K562 (cell line): ENCODE results near the gene OGT. TPM values are rescaled to one million over a fixed set of nuclear protein-coding genes. Genes with fewer than 3 reads are reported as not detected.

Experiments used
- ATAC-seq: fragments of 200-7000 bp; cut with Tn5 transposase; 3 replicates; pipeline ENCODE4 v1.9.1; 2020; ENCODE audit warnings: moderate library complexity
- Bru-seq: library from RNA; stranded (reverse); fragments of 400-500 nt; gene quantifications from one replicate; lab custom pipeline; 2021; lab: Mats Ljungman, UMichigan
- BruChase-seq, 2 experiments: library from RNA; stranded (reverse); fragments of 400-500 nt; gene quantifications; one replicate each; lab custom pipeline; 2021; lab: Mats Ljungman, UMichigan
- BruUV-seq: library from RNA; stranded (reverse); fragments of 400-500 nt; replicated peaks from 2 replicates; lab custom pipeline; 2021; lab: Mats Ljungman, UMichigan
- CTCF ChIA-PET: fragments of 300-600 bp; formaldehyde crosslinking; extraction: SDS; loops from one replicate; lab custom pipeline; 2021; ENCODE audit warnings: low intra/inter-chr PET ratio; lab: Yijun Ruan, JAX
- POLR2A ChIA-PET: fragments of 300-600, 350-650 bp; sonication (Branson Sonifier 250); formaldehyde crosslinking; extraction: SDS; loops from one replicate; lab custom pipeline; 2021; ENCODE audit warnings: antibody characterized with exemption, inconsistent platforms; lab: Yijun Ruan, JAX
- DNase-seq, 4 experiments: peaks; one replicate each; pipeline versions ENCODE4 v3.0.0 to v3.0.0-alpha.2; 2011 to 2018; ENCODE audit warnings: low spot score in 3 of 4, mixed read lengths in 3 of 4; ENCODE audit errors: extremely low read depth in 1 of 4
- FAIRE-seq: peaks from 2 replicates; lab custom pipeline; 2011; peaks lifted over from hg19 to GRCh38; lab: Jason Lieb, UNC
- H2AFZ ChIP-seq: 2 replicates; pipeline ENCODE4 v1.6.0; 2011; ENCODE audit warnings: low read depth, low read length, control low read depth, inconsistent platforms
- H3K27ac ChIP-seq: fragments of 200-600 bp; 3 replicates; pipeline ENCODE4 v1.8.0; 2011; ENCODE audit warnings: low read depth, mild to moderate bottlenecking, control low read depth, inconsistent platforms, low read length, moderate library complexity, mixed read lengths; ENCODE audit errors: extremely low read depth
- H3K27me3 ChIP-seq, 2 experiments: fragments of 300-600 bp in 1 of 2; 2 replicates in 1 of 2; 3 replicates in 1 of 2; pipeline versions ENCODE4 v1.6.0 to v1.8.0; 2011; ENCODE audit warnings: inconsistent platforms in 2 of 2, low read length in 2 of 2, mild to moderate bottlenecking in 1 of 2, mixed read lengths in 1 of 2, moderate library complexity in 1 of 2; ENCODE audit not compliant: control insufficient read depth in 2 of 2, insufficient read depth in 2 of 2
- H3K36me3 ChIP-seq: fragments of 300-600 bp; 3 replicates; pipeline ENCODE4 v1.8.0; 2011; ENCODE audit warnings: mild to moderate bottlenecking, low read length, inconsistent platforms; ENCODE audit not compliant: control insufficient read depth, insufficient read depth
- H3K4me1 ChIP-seq, 2 experiments: fragments of 200-600 bp in 1 of 2; replicated peaks in 1 of 2; 2 replicates in 1 of 2; 3 replicates in 1 of 2; pipeline versions ENCODE4 v1.5.1 to v1.8.0; 2011; ENCODE audit warnings: inconsistent platforms in 2 of 2, low read length in 2 of 2, mild to moderate bottlenecking in 1 of 2, mixed read lengths in 1 of 2, moderate library complexity in 1 of 2; ENCODE audit not compliant: control insufficient read depth in 2 of 2, insufficient read depth in 2 of 2
- H3K4me2 ChIP-seq: 2 replicates; pipeline ENCODE4 v1.6.1; 2011; ENCODE audit warnings: low read length, control low read depth, inconsistent platforms, mixed read lengths; ENCODE audit not compliant: insufficient read depth
- H3K4me3 ChIP-seq: fragments of 200-600 bp; sonication (generic), shearing (Covaris generic); 2 replicates; pipeline ENCODE4 v1.5.1; 2016; ENCODE audit warnings: control low read depth, inconsistent platforms
- H3K79me2 ChIP-seq: fragments of 200-600 bp; 3 replicates; pipeline ENCODE4 v1.8.0; 2011; ENCODE audit warnings: low read length, inconsistent platforms; ENCODE audit not compliant: control insufficient read depth, insufficient read depth
- H3K9ac ChIP-seq, 2 experiments: 2 replicates each; pipeline versions ENCODE4 v1.6.0 to v1.6.1; 2011; ENCODE audit warnings: low read depth in 2 of 2, low read length in 2 of 2, control low read depth in 1 of 2, inconsistent platforms in 1 of 2, mild to moderate bottlenecking in 1 of 2, mixed read lengths in 1 of 2; ENCODE audit not compliant: insufficient read depth in 1 of 2
- H3K9me1 ChIP-seq: one replicate; pipeline ENCODE4 v1.6.0; 2011; ENCODE audit warnings: inconsistent platforms, mild to moderate bottlenecking, low read length, moderate library complexity; ENCODE audit not compliant: control insufficient read depth, insufficient read depth
- H3K9me3 ChIP-seq: replicated peaks from 2 replicates; pipeline ENCODE4 v1.5.1; 2011; ENCODE audit warnings: low read depth, low read length, inconsistent platforms; ENCODE audit not compliant: control insufficient read depth, insufficient read depth
- H4K20me1 ChIP-seq: replicated peaks from 2 replicates; pipeline ENCODE4 v1.6.1; 2011; ENCODE audit warnings: low read length, inconsistent platforms, mixed read lengths; ENCODE audit not compliant: control insufficient read depth, insufficient read depth
- CHD7 ChIP-seq: fragments of 200-600 bp; sonication (generic); IDR thresholded peaks from one replicate; pipeline ENCODE4 v1.6.1; 2012; ENCODE audit warnings: mild to moderate bottlenecking, low read depth, low read length, inconsistent platforms
- TCF3 ChIP-seq: sonication (generic); formaldehyde crosslinking; IDR thresholded peaks from 2 replicates; pipeline ENCODE4 v1.4.0; 2020; ENCODE audit warnings: mild to moderate bottlenecking, missing genetic modification reagents
- ZFP1 ChIP-seq: fragments of 450-650 bp; formaldehyde crosslinking; IDR thresholded peaks from 2 replicates; pipeline ENCODE4 v1.4.0; 2020; ENCODE audit warnings: mild to moderate bottlenecking, mixed read lengths
- WGBS: fragments of 100-300 bp; shearing (Covaris generic); methylation state at CpG from one replicate; pipeline ENCODE4 v1.1.6; 2016; ENCODE audit warnings: low coverage, mixed read lengths; ENCODE audit not compliant: insufficient coverage; ENCODE audit errors: missing lambda C conversion rate; 5-methylcytosine and 5-hydroxymethylcytosine counted together
- in situ Hi-C: fragments of 300-500 bp; cut with MboI; formaldehyde crosslinking; loops from 4 replicates; pipeline ENCODE4 v1.15.0; 2018; ENCODE audit warnings: inconsistent platforms, mixed read lengths
- intact Hi-C: fragments of 100-400 bp; cut with micrococcal nuclease; formaldehyde crosslinking; loops from 2 replicates; pipeline ENCODE4 v1.14.2; 2022
- long read RNA-seq, 3 experiments: library from polyadenylated mRNA in 2 of 3; library from RNA in 1 of 3; unstranded in 2 of 3; stranded (forward) in 1 of 3; transcript quantifications; one replicate each; pipeline ENCODE4 v2.0.0, GENCODE V29; 2019 to 2022
- polyA minus RNA-seq, 3 experiments: library from RNA; depleted of rRNA, polyadenylated mRNA; stranded (reverse); fragments of >200 nt; gene quantifications; 2 replicates each; pipeline ENCODE4 v1.2.3, GENCODE V29; 2011
- polyA plus RNA-seq, 8 experiments: library from polyadenylated mRNA; depleted of rRNA in 4 of 8; stranded (reverse) in 5 of 8; unstranded in 3 of 8; fragments of >200 nt; fragmentation: Nextera tagmentation in 2 of 8; fragmentation: Illumina TruSeq in 1 of 8; extraction: Ambion mirVana in 2 of 8; extraction: Trizol in 1 of 8; gene quantifications; 2 replicates each; pipeline versions ENCODE4 v1.2.1 to v1.2.3, GENCODE V29; 2011 to 2014; ENCODE audit warnings: inconsistent platforms in 1 of 8, missing spikeins in 1 of 8
- total RNA-seq, 7 experiments: library from RNA; depleted of rRNA in 6 of 7; stranded (reverse); fragments of >200 nt in 6 of 7; fragmentation: Illumina TruSeq in 2 of 7; extraction: Trizol in 2 of 7; gene quantifications; 2 replicates each; pipeline versions ENCODE4 v1.2.1 to v1.2.3, GENCODE V29; 2011 to 2021; ENCODE audit warnings: low replicate concordance in 1 of 7

Gene OGT
- 1,185 and 1,554 TPM in 2 replicates for total RNA-seq (2011; cell fraction: chromatin; rRNA removed; ENCODE audit: low replicate concordance)
- total RNA-seq (2011; cell fraction: nucleolus; rRNA removed): 474 and 611 TPM in 2 replicates
- total RNA-seq (2011; cell fraction: nucleoplasm; rRNA removed): 824 and 884 TPM in 2 replicates
- total RNA-seq (2014; rRNA removed): 70.4 and 71.3 TPM in 2 replicates
- total RNA-seq (2014; rRNA removed; fragmentation: Illumina TruSeq; extraction: Trizol): 117 and 133 TPM in 2 replicates
- total RNA-seq (2015; rRNA removed; fragmentation: Illumina TruSeq; extraction: Trizol): 91.0 and 97.3 TPM in 2 replicates
- 141 and 153 TPM in 2 replicates for total RNA-seq (2021)
- 347 and 456 TPM in 2 replicates for polyA plus RNA-seq (2011; rRNA removed)
- polyA plus RNA-seq (2011; cell fraction: cytosol; rRNA removed): 120 and 206 TPM in 2 replicates
- polyA plus RNA-seq (2011; cell fraction: nucleus; rRNA removed): 2,701 and 3,076 TPM in 2 replicates
- polyA plus RNA-seq (2012): 69.5 and 342 TPM in 2 replicates
- 109 and 121 TPM in 2 replicates for polyA plus RNA-seq (2014; fragmentation: Illumina TruSeq; extraction: Trizol)
- polyA plus RNA-seq (2014; fragmentation: Nextera tagmentation; extraction: Ambion mirVana): 10 to 100 TPM; 38.9 to 52.6 TPM
- polyA plus RNA-seq (2014; rRNA removed): 170 and 211 TPM in 2 replicates
- polyA minus RNA-seq (2011; rRNA and poly(A)+ RNA removed): 304 and 422 TPM in 2 replicates
- 67.6 and 73.0 TPM in 2 replicates for polyA minus RNA-seq (2011; cell fraction: cytosol; rRNA and poly(A)+ RNA removed)
- 450 and 778 TPM in 2 replicates for polyA minus RNA-seq (2011; cell fraction: nucleus; rRNA and poly(A)+ RNA removed)
- percentile 94 among the genes with signal in this experiment for Bru-seq, nascent RNA
- BruChase-seq, experiment 1, labeled RNA remaining after a 2-hour chase: percentile 98 among the genes with signal in this experiment
- percentile 98 among the genes with signal in this experiment for BruChase-seq, experiment 2, labeled RNA remaining after a 6-hour chase
- long read RNA-seq, experiment 1, full-length matches to known transcripts: 32 of 89 reads
- long read RNA-seq, experiment 1, partial matches to known transcripts: 34 of 89 reads
- long read RNA-seq, experiment 1, other reads (novel, unspliced or antisense): 23 of 89 reads
- long read RNA-seq, experiment 2, full-length matches to known transcripts: 8 of 37 reads
- long read RNA-seq, experiment 2, partial matches to known transcripts: 4 of 37 reads
- long read RNA-seq, experiment 2, other reads (novel, unspliced or antisense): 25 of 37 reads
- long read RNA-seq, experiment 3, full-length matches to known transcripts: 1 of 13 reads
- long read RNA-seq, experiment 3, partial matches to known transcripts: 9 of 13 reads
- long read RNA-seq, experiment 3, other reads (novel, unspliced or antisense): 3 of 13 reads

GRCh38 chrX:71532753-71533425 is at the start of gene OGT:
OGT (plus strand) TSS chrX:71533104; CDS start chrX:71533300, 196 bp downstream.
- under 1% methylated on average over 45 of the region's 47 CpGs for WGBS
- Histone ChIP-seq H3K9ac (peak within 1 kb of the TSS; percentile 98 to 99), H3K4me3 (peak within 1 kb of the TSS; percentile 95), H3K9me1 (no peaks in the 10 kb centered on the region), H3K4me1 (peaks cover 0 to 16% of the 10 kb centered on the region in 2 experiments; a peak in 3 of 5 replicates), H4K20me1 (peaks cover 34% of the 10 kb centered on the region), H2AFZ (peak within 1 kb of the TSS; percentile 88), H3K9me3 (peaks cover 2% of the 10 kb centered on the region; the same call in 1 of the 2 replicates), H3K79me2 (peaks cover 56% of the 10 kb centered on the region), H3K27ac (peak within 1 kb of the TSS; percentile 97), H3K27me3 (no peaks in the 10 kb centered on the region), H3K36me3 (peaks cover 17% of the 10 kb centered on the region), H3K4me2 (peak within 1 kb of the TSS; percentile 100)
- DNase-seq: peak; percentile 73 to 98 (median 80)
- ATAC-seq: peak; percentile 88
- no TSS peak for BruUV-seq
- CTCF ChIA-PET: no interaction called here
- in situ Hi-C loops: no loop called here
- intact Hi-C loops: loop anchor here (5.0 kb wide), 1 partner anchor 81 kb away; no protein-coding TSS in a partner anchor
- POLR2A ChIA-PET: interaction anchor here (0.7 to 5.3 kb wide), 13 partner anchors 11 to 168 kb away, joined by 3 to 52 read pairs (median 4); no protein-coding TSS in a partner anchor
- FAIRE-seq: peak; percentile 90
- peak; percentile 62; the same call in 1 of the 2 replicates for TF ChIP-seq TCF3
- no peak for TF ChIP-seq CHD7
- no peak for TF ChIP-seq ZFP1 (CRISPR knock-in tag)
